Cardiac muscle cell (in vitro differentiated cells and primary cell): ENCODE measurements around the gene METTL26. TPM values are rescaled to one million over a fixed set of nuclear protein-coding genes. Genes with fewer than 3 reads are reported as not detected.
A peak's percentile ranks its signal among the peaks of the same experiment; 100 is the strongest.

Source experiments
- DNase-seq, 2 donors: peaks; one replicate each; pipeline versions ENCODE4 v3.0.0 to v3.0.0-alpha.2; 2010 to 2017; ENCODE audit warnings: low read depth in 1 of 2, low spot score in 1 of 2
- H3K27ac ChIP-seq: fragments of 200-600 bp; sonication (generic); 2 replicates; pipeline ENCODE4 v1.5.1; 2016
- H3K27me3 ChIP-seq: fragments of 200-600 bp; sonication (generic); 2 replicates; pipeline ENCODE4 v1.6.0; 2016; ENCODE audit warnings: control low read depth
- H3K36me3 ChIP-seq: fragments of 200-600 bp; sonication (generic); 2 replicates; pipeline ENCODE4 v1.5.1; 2016; ENCODE audit warnings: control low read depth
- H3K4me1 ChIP-seq: fragments of 200-600 bp; sonication (generic); 2 replicates; pipeline ENCODE4 v1.8.1; 2017; ENCODE audit warnings: low read depth, mild to moderate bottlenecking, mixed run types
- H3K4me3 ChIP-seq: fragments of 200-600 bp; sonication (generic); 2 replicates; pipeline ENCODE4 v1.5.1; 2016; ENCODE audit warnings: mild to moderate bottlenecking
- H3K9me3 ChIP-seq: fragments of 200-600 bp; sonication (generic); 2 replicates; pipeline ENCODE4 v1.5.1; 2017; ENCODE audit warnings: low read depth, mild to moderate bottlenecking, control low read depth
- CTCF ChIP-seq: IDR thresholded peaks from 2 replicates; pipeline ENCODE4 v1.5.1; 2012; ENCODE audit warnings: low read depth, mild to moderate bottlenecking, low read length
- polyA plus RNA-seq: library from polyadenylated mRNA; unstranded; fragments of >200 nt; fragmentation: Nextera tagmentation; extraction: Ambion mirVana; gene quantifications from 2 replicates; pipeline ENCODE4 v1.2.1, GENCODE V29; 2016
- total RNA-seq: library from RNA; depleted of rRNA; stranded (reverse); fragments of >200 nt; gene quantifications from 2 replicates; pipeline ENCODE4 v1.2.3, GENCODE V29; 2016

METTL26 gene
- total and polyA plus RNA-seq, 2 experiments from 2014 or later: 153 to 196 TPM

- DNase-seq: no peak
- H3K27ac ChIP-seq: no peak overlapping the region
- H3K9me3 ChIP-seq: no peaks in the 10 kb centered on the region
- H3K4me1 ChIP-seq: peaks cover 8% of the 10 kb centered on the region
- peaks cover 18% of the 10 kb centered on the region for H3K36me3 ChIP-seq
- no peaks in the 10 kb centered on the region for H3K27me3 ChIP-seq
- TF ChIP-seq CTCF: no peak
- peak overlapping the region; percentile 23 for H3K4me3 ChIP-seq
Measured at GRCh38 chr16:675884-676564, 39.9 kb upstream of the METTL26 start.

- TF ChIP-seq CTCF: no peak
- Histone ChIP-seq H3K4me1 (peaks cover 7% of the 10 kb centered on the region), H3K27me3 (no peaks in the 10 kb centered on the region), H3K9me3 (no peaks in the 10 kb centered on the region), H3K4me3 (peak within 1 kb of the TSS; percentile 23), H3K36me3 (peaks cover 26% of the 10 kb centered on the region), H3K27ac (no peak within 1 kb of the TSS)
- DNase-seq: peak in 1 of 2 donors; percentile 50
Measured at GRCh38 chr16:674968-675883, 39.1 kb upstream of the METTL26 start, which contains the start of gene RHBDL1. Gene RHBDL1, plus strand, starts transcription at chr16:675671. Its CDS starts 120 bp downstream, at chr16:675791.

GRCh38 chr16:674214-674881 is 38.2 kb upstream of the METTL26 start:
- H3K27me3 ChIP-seq: no peaks in the 10 kb centered on the region
- no peak overlapping the region for H3K4me3 ChIP-seq
- H3K36me3 ChIP-seq: peaks cover 35% of the 10 kb centered on the region
- H3K9me3 ChIP-seq: no peaks in the 10 kb centered on the region
- no peak for DNase-seq
- H3K27ac ChIP-seq: no peak overlapping the region
- peaks cover 7% of the 10 kb centered on the region for H3K4me1 ChIP-seq
- no peak for TF ChIP-seq CTCF

- DNase-seq: no peak
- TF ChIP-seq CTCF: no peak
- H3K27ac ChIP-seq: no peak overlapping the region
- peaks cover 35% of the 10 kb centered on the region for H3K36me3 ChIP-seq
- H3K4me3 ChIP-seq: no peak overlapping the region
- H3K4me1 ChIP-seq: peaks cover 5% of the 10 kb centered on the region
- H3K9me3 ChIP-seq: no peaks in the 10 kb centered on the region
- no peaks in the 10 kb centered on the region for H3K27me3 ChIP-seq
Measured at GRCh38 chr16:673399-673991, 37.4 kb upstream of the METTL26 start.

- no peak overlapping the region for H3K4me3 ChIP-seq
- no peak overlapping the region for H3K27ac ChIP-seq
- TF ChIP-seq CTCF: no peak
- H3K36me3 ChIP-seq: peaks cover 35% of the 10 kb centered on the region
- H3K27me3 ChIP-seq: no peaks in the 10 kb centered on the region
- no peak for DNase-seq
- H3K4me1 ChIP-seq: peaks cover 5% of the 10 kb centered on the region
- H3K9me3 ChIP-seq: no peaks in the 10 kb centered on the region
Measured at GRCh38 chr16:672851-673250, 36.7 kb upstream of the METTL26 start.
